ENCODE results near the gene LEF1. TPM values are rescaled to one million over a fixed set of nuclear protein-coding genes. Genes with fewer than 3 reads are reported as not detected.

The LEF1 gene
- total and polyA plus RNA-seq, 2 donors (not counting 1 experiment from before 2014, with no cell fraction given) = 2.4 to 5.1 TPM

GRCh38 chr4:108080747-108081146 is 88.0 kb downstream of the LEF1 start:
- no peaks in the 10 kb centered on the region for H3K79me2 ChIP-seq (ENCODE audit: control insufficient read depth, insufficient read depth, low read length)
- H3K9me3 Mint-ChIP-seq (ENCODE audit: insufficient read depth) = no peaks in the 10 kb centered on the region
- H2AFZ ChIP-seq (ENCODE audit: insufficient read depth, low read depth, low read length, poor library complexity, severe bottlenecking) = no peak overlapping the region
- no peak overlapping the region for H3K4me3 ChIP-seq (ENCODE audit: control extremely low read depth in 1 of 5, extremely low read depth in 1 of 5, insufficient read depth in 1 of 5, low read depth in 2 of 5, low read length in 4 of 5)
- no peak for ATAC-seq (ENCODE audit: low read depth)
- H3K27me3 Mint-ChIP-seq = peaks cover 7% of the 10 kb centered on the region
- H3K4me3 Mint-ChIP-seq = no peak overlapping the region
- no peak overlapping the region for H3K4me2 ChIP-seq (replicated peaks; ENCODE audit: low read depth, low read length, poor library complexity, severe bottlenecking)
- H3K9ac ChIP-seq (ENCODE audit: low read length) = no peak overlapping the region
- no peak for TF ChIP-seq EZH2 (IDR thresholded peaks at IDR 0.05; ENCODE audit: borderline replicate concordance, insufficient read depth, low read depth, low read length, poor library complexity, severe bottlenecking)
- no peak for TF ChIP-seq CTCF (IDR thresholded peaks at IDR 0.05)
- 95% methylated on average over 10 of the region's 10 CpGs for WGBS (ENCODE audit: insufficient coverage)
- intact Hi-C loops (cut with micrococcal nuclease) = no loop called here
- no peaks in the 10 kb centered on the region for H3K27me3 ChIP-seq (replicated peaks in 1 of 4; ENCODE audit: control extremely low read depth in 1 of 4, control insufficient read depth in 3 of 4, insufficient read depth in 4 of 4, low read length in 3 of 4)
- no peaks in the 10 kb centered on the region for H3K4me1 Mint-ChIP-seq
- ChIA-PET CTCF (no interaction called here), POLR2A (no interaction called here)
- no peak for DNase-seq
- no peak overlapping the region for H3K27ac ChIP-seq (ENCODE audit: low read length in 2 of 2)
- no peaks in the 10 kb centered on the region for H4K20me1 ChIP-seq (ENCODE audit: control insufficient read depth, insufficient read depth, low read length, poor library complexity, severe bottlenecking)
- H3K4me1 ChIP-seq (ENCODE audit: control insufficient read depth in 2 of 2, insufficient read depth in 2 of 2, low read length in 2 of 2) = no peaks in the 10 kb centered on the region
- H3K27ac Mint-ChIP-seq = no peak overlapping the region
- no peaks in the 10 kb centered on the region for H3K9me3 ChIP-seq (ENCODE audit: control extremely low read depth in 1 of 3, control insufficient read depth in 2 of 3, insufficient read depth in 1 of 3, low read length in 2 of 3)
- H3K36me3 ChIP-seq (replicated peaks in 1 of 2; ENCODE audit: control extremely low read depth in 1 of 2, control insufficient read depth in 1 of 2, extremely low read depth in 1 of 2, insufficient read depth in 2 of 2, low read length in 1 of 2) = no peaks in the 10 kb centered on the region

GRCh38 chr4:108078024-108078733 is 90.6 kb downstream of the LEF1 start:
- no peaks in the 10 kb centered on the region for H3K79me2 ChIP-seq (ENCODE audit: control insufficient read depth, insufficient read depth, low read length)
- Mint-ChIP-seq H3K27me3 (peaks cover 7% of the 10 kb centered on the region), H3K4me1 (no peaks in the 10 kb centered on the region), H3K27ac (no peak overlapping the region), H3K9me3 (ENCODE audit: insufficient read depth) (no peaks in the 10 kb centered on the region), H3K4me3 (no peak overlapping the region)
- no peak overlapping the region for H3K4me2 ChIP-seq (replicated peaks; ENCODE audit: low read depth, low read length, poor library complexity, severe bottlenecking)
- no peak overlapping the region for H2AFZ ChIP-seq (ENCODE audit: insufficient read depth, low read depth, low read length, poor library complexity, severe bottlenecking)
- H3K9ac ChIP-seq (ENCODE audit: low read length) = no peak overlapping the region
- no peaks in the 10 kb centered on the region for H4K20me1 ChIP-seq (ENCODE audit: control insufficient read depth, insufficient read depth, low read length, poor library complexity, severe bottlenecking)
- whole genome bisulfite sequencing (ENCODE audit: insufficient coverage) = no CpG with 5 or more reads among the region's 5 CpGs
- H3K4me1 ChIP-seq (ENCODE audit: control insufficient read depth in 2 of 2, insufficient read depth in 2 of 2, low read length in 2 of 2) = no peaks in the 10 kb centered on the region
- no peak for TF ChIP-seq CTCF (IDR thresholded peaks at IDR 0.05)
- TF ChIP-seq EZH2 (IDR thresholded peaks at IDR 0.05; ENCODE audit: borderline replicate concordance, insufficient read depth, low read depth, low read length, poor library complexity, severe bottlenecking) = no peak
- H3K9me3 ChIP-seq (ENCODE audit: control extremely low read depth in 1 of 3, control insufficient read depth in 2 of 3, insufficient read depth in 1 of 3, low read length in 2 of 3) = no peaks in the 10 kb centered on the region
- ChIA-PET CTCF (no interaction called here), POLR2A (no interaction called here)
- ATAC-seq (ENCODE audit: low read depth) = no peak
- H3K4me3 ChIP-seq (ENCODE audit: control extremely low read depth in 1 of 5, extremely low read depth in 1 of 5, insufficient read depth in 1 of 5, low read depth in 2 of 5, low read length in 4 of 5) = no peak overlapping the region
- H3K27ac ChIP-seq (ENCODE audit: low read length in 2 of 2) = no peak overlapping the region
- intact Hi-C loops (cut with micrococcal nuclease) = no loop called here
- no peaks in the 10 kb centered on the region for H3K27me3 ChIP-seq (replicated peaks in 1 of 4; ENCODE audit: control extremely low read depth in 1 of 4, control insufficient read depth in 3 of 4, insufficient read depth in 4 of 4, low read length in 3 of 4)
- no peak for DNase-seq
- no peaks in the 10 kb centered on the region for H3K36me3 ChIP-seq (replicated peaks in 1 of 2; ENCODE audit: control extremely low read depth in 1 of 2, control insufficient read depth in 1 of 2, extremely low read depth in 1 of 2, insufficient read depth in 2 of 2, low read length in 1 of 2)

Measured in B cell (primary cell).